ENCODE data around the gene SPINT1. TPM values are rescaled to one million over a fixed set of nuclear protein-coding genes. Genes with fewer than 3 reads are reported as not detected.

SPINT1 gene
- total and polyA plus RNA-seq, 2 experiments from 2014 or later, result 5.3 to 9.5 TPM

DNA sequence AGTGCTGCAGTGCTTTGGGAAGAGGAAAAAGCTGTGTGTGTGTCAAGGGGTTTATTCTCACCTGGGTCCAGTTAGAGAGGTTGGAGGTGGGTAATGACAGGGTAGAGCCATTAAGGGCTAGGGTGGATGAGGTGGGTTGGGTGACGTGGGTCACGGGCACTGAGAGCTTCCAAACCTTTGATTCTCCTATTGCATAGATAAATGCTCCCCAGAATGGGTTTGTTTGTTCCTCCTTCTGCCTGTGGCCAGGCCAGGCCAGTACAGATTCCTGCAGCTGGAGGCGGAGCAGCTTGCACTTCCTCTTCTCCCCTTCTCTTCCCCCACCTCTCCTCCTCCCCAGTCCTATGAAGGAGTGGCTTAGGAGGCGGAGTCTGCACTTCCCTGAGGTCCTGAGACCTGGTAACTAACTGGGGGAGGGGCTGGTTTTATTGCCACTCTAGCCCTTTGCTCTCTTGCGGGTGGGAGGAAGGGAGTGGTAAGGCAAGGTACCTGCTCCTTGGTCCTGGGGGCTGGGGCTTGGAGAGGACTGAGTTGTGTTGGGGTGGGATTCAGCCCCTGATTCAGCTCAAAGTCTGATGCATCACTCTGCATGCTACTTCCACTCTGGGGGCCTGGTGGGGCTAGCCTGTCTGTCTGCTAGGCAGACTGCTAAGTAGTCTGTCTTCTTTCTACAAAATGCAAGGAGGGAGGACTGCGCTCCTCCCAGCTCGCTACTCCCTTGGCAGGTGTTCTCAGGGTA is 3.5 kb downstream of the SPINT1 start:
- H3K27ac ChIP-seq, result no peak overlapping the region
- H3K4me3 ChIP-seq, result no peak overlapping the region
- H3K27me3 ChIP-seq, result peaks cover 31% of the 10 kb centered on the region
- DNase-seq (ENCODE audit: low read depth in 1 of 2, low spot score in 1 of 2), result peak; percentile 68 to 76
- TF ChIP-seq, protein P1, sequence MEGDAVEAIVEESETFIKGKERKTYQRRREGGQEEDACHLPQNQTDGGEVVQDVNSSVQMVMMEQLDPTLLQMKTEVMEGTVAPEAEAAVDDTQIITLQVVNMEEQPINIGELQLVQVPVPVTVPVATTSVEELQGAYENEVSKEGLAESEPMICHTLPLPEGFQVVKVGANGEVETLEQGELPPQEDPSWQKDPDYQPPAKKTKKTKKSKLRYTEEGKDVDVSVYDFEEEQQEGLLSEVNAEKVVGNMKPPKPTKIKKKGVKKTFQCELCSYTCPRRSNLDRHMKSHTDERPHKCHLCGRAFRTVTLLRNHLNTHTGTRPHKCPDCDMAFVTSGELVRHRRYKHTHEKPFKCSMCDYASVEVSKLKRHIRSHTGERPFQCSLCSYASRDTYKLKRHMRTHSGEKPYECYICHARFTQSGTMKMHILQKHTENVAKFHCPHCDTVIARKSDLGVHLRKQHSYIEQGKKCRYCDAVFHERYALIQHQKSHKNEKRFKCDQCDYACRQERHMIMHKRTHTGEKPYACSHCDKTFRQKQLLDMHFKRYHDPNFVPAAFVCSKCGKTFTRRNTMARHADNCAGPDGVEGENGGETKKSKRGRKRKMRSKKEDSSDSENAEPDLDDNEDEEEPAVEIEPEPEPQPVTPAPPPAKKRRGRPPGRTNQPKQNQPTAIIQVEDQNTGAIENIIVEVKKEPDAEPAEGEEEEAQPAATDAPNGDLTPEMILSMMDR (IDR thresholded peaks at IDR 0.05; ENCODE audit: low read depth, low read length), result no peak
- peaks cover 6% of the 10 kb centered on the region for H3K4me1 ChIP-seq (ENCODE audit: low read depth)
- no peaks in the 10 kb centered on the region for H3K9me3 ChIP-seq (ENCODE audit: low read depth)
- no peaks in the 10 kb centered on the region for H3K36me3 ChIP-seq

DNA sequence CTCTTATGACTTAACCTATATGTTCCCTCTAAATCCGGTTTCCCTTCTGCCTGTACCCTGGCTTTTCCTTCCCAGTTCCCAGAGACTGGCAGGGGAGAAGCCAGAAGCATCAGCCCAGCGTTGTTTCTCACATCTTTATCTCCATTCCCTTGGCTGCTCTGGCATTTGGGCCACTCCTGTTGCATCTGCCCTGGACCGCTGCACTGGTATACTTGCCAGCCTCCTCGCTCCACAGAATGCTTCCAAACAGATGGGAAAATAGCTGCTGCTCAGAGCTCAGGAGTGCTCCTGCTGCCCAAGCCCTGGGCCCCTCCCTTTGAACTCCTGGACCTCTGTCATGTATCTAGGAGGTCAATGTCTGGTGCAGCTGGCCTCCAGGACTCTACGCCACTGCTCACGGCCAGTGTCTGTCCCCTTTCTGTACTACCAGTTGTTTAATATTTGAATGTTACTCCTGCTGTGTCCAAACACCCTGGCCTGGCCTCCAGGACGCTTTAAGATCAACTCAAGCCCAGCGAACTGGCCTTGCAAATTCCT is 6.8 kb downstream of the SPINT1 start:
- no peak for DNase-seq (ENCODE audit: low read depth in 1 of 2, low spot score in 1 of 2)
- Histone ChIP-seq H3K27me3 (peaks cover 3% of the 10 kb centered on the region), H3K36me3 (no peaks in the 10 kb centered on the region), H3K9me3 (ENCODE audit: low read depth) (no peaks in the 10 kb centered on the region), H3K27ac (no peak overlapping the region), H3K4me1 (ENCODE audit: low read depth) (peaks cover 6% of the 10 kb centered on the region), H3K4me3 (no peak overlapping the region)
- TF ChIP-seq, protein P1 (IDR thresholded peaks at IDR 0.05; ENCODE audit: low read depth, low read length), result no peak

DNA sequence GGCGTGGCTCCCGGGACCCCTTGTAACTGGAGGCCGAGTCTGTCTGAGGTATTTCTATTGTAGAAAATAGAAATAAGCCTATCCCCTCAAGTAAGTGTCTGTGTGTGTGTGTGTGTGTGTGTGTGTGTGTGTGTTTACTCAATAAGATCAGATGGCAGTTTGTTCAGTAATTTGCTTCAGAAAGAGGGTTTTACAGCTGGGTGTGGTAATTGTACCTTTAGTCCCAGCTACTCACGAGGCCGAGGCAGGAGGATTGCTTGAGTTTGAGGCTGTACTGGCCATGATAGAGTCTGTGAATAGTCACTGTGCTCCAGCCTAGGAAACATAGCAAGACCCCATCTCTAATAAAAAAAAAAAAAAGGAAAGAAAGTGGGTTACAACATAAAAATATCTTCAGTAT is 8.7 kb downstream of the SPINT1 start:
- H3K4me3 ChIP-seq, result no peak overlapping the region
- TF ChIP-seq, protein P1 (IDR thresholded peaks at IDR 0.05; ENCODE audit: low read depth, low read length), result no peak
- no peak overlapping the region for H3K27ac ChIP-seq
- H3K36me3 ChIP-seq, result no peaks in the 10 kb centered on the region
- H3K9me3 ChIP-seq (ENCODE audit: low read depth), result no peaks in the 10 kb centered on the region
- H3K27me3 ChIP-seq, result no peaks in the 10 kb centered on the region
- peaks cover 3% of the 10 kb centered on the region for H3K4me1 ChIP-seq (ENCODE audit: low read depth)
- DNase-seq (ENCODE audit: low read depth in 1 of 2, low spot score in 1 of 2), result no peak

DNA sequence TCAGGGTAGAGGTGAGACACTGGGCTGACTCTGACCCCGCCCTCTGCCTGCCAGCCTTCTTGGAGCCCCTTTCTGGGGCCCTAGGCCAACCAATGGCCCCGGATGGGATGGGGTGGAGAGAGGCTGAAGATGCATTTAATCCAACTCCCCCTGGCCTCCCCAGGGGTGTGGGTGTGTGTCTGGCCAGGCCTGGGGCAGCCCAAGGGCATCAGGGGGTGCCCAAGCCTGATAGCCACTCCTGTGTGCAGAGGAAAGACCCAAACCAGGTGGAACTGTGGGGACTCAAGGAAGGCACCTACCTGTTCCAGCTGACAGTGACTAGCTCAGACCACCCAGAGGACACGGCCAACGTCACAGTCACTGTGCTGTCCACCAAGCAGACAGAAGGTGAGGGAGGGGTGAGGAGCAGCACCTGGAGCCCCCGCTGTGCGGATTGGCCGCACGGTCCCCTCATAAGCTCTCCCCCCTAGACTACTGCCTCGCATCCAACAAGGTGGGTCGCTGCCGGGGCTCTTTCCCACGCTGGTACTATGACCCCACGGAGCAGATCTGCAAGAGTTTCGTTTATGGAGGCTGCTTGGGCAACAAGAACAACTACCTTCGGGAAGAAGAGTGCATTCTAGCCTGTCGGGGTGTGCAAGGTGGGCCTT is 9.5 kb downstream of the SPINT1 start:
- Histone ChIP-seq H3K27ac (no peak overlapping the region), H3K27me3 (no peaks in the 10 kb centered on the region), H3K36me3 (no peaks in the 10 kb centered on the region), H3K4me3 (no peak overlapping the region), H3K9me3 (ENCODE audit: low read depth) (no peaks in the 10 kb centered on the region), H3K4me1 (ENCODE audit: low read depth) (no peaks in the 10 kb centered on the region)
- TF ChIP-seq, protein P1 (IDR thresholded peaks at IDR 0.05; ENCODE audit: low read depth, low read length), result no peak
- no peak for DNase-seq (ENCODE audit: low read depth in 1 of 2, low spot score in 1 of 2)

DNA sequence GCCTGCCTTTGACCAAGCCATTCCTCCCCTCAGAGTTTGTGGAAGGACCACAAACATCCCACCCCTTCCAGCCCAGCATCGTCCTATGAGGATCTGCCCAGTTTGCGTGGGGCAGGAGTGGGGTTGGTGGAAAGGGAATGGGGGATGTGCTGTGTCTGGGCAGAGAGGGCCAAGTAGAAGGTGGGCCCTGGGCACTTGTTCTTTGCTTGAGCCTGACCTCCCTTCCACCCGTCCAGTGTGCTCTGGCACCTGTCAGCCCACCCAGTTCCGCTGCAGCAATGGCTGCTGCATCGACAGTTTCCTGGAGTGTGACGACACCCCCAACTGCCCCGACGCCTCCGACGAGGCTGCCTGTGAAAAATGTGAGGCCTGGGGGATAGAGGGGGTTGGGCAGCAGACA is 10.3 kb downstream of the SPINT1 start:
- DNase-seq (ENCODE audit: low read depth in 1 of 2, low spot score in 1 of 2), result no peak
- H3K27ac ChIP-seq, result no peak overlapping the region
- no peak overlapping the region for H3K4me3 ChIP-seq
- no peaks in the 10 kb centered on the region for H3K4me1 ChIP-seq (ENCODE audit: low read depth)
- H3K36me3 ChIP-seq, result no peaks in the 10 kb centered on the region
- H3K27me3 ChIP-seq, result no peaks in the 10 kb centered on the region
- TF ChIP-seq, protein P1 (IDR thresholded peaks at IDR 0.05; ENCODE audit: low read depth, low read length), result no peak
- no peaks in the 10 kb centered on the region for H3K9me3 ChIP-seq (ENCODE audit: low read depth)

All from cardiac muscle cell (in vitro differentiated cells and primary cell).